Pancreas (tissue), 10 donors: ENCODE data around the gene C1orf115. TPM values are rescaled to one million over a fixed set of nuclear protein-coding genes. Genes with fewer than 3 reads are reported as not detected.
A peak's percentile ranks its signal among the peaks of the same experiment; 100 is the strongest.

Experiments
- ATAC-seq, 4 donors: fragments of 200-7000 bp; cut with Tn5 transposase; one replicate each; pipeline versions ENCODE4 v1.8.0 to v1.9.1; 2020; ENCODE audit warnings: mild to moderate bottlenecking in 4 of 4, moderate library complexity in 4 of 4
- DNase-seq, 6 donors: peaks; one replicate each; pipeline ENCODE4 v3.0.0-alpha.2; 2020
- FAIRE-seq: peaks from 2 replicates; lab custom pipeline; 2012; peaks lifted over from hg19 to GRCh38; lab: Jason Lieb, UNC
- H3K27ac ChIP-seq, 4 donors: fragments of 200-600 bp; sonication (generic); 1 replicate in 3 of 4; 2 replicates in 1 of 4; pipeline versions ENCODE4 v1.5.0 to v1.8.0; 2020
- H3K27me3 ChIP-seq, 4 donors: fragments of 200-600 bp; one replicate each; pipeline ENCODE4 v1.8.0; 2021
- H3K36me3 ChIP-seq, 3 donors: fragments of 200-600 bp; sonication (generic) in 1 of 3; one replicate each; pipeline versions ENCODE4 v1.5.0 to v1.8.0; 2020 to 2021
- H3K4me1 ChIP-seq, 3 donors: fragments of 200-600 bp; one replicate each; pipeline ENCODE4 v1.8.0; 2021
- H3K4me3 ChIP-seq, 4 donors: fragments of 200-600 bp; sonication (generic) in 2 of 4; one replicate each; pipeline versions ENCODE4 v1.5.0 to v1.8.0; 2020 to 2021
- H3K9me3 ChIP-seq, 4 donors: fragments of 200-600 bp; one replicate each; pipeline ENCODE4 v1.8.0; 2021
- CTCF ChIP-seq, 4 donors: fragments of 200-600 bp; sonication (generic) in 3 of 4; IDR thresholded peaks; one replicate each; pipeline versions ENCODE4 v1.5.0 to v1.8.0; 2021; ENCODE audit warnings: antibody characterized with exemption in 4 of 4
- WGBS, 2 donors: extraction: QIAGEN DNeasy Blood & Tissue Kit; methylation state at CpG; one replicate each; pipeline ENCODE4 v1.1.7; 2013; 5-methylcytosine and 5-hydroxymethylcytosine counted together
- intact Hi-C, 3 donors: fragments of 100-400 bp; cut with DNase I; formaldehyde crosslinking; loops; one replicate each; pipeline versions ENCODE4 v1.11.1 to v1.14.2; 2022
- polyA plus RNA-seq, 2 donors: library from polyadenylated mRNA; stranded (reverse); fragments of 200-250 nt; gene quantifications; one replicate each; pipeline ENCODE4 v1.2.3, GENCODE V29; 2013
- total RNA-seq, 6 donors: library from RNA; stranded (reverse); fragmentation: NEBNext Ultra II Directional in 4 of 6; extraction: Animal tissue kit (Norgen Biotek cat#: 25700) in 4 of 6; gene quantifications; one replicate each; pipeline versions ENCODE4 v1.2.1 to v1.2.4, GENCODE V29; 2021 to 2023
- donor health status: healthy with polysubstance abuse.
- donor health status: DM: no; HTN: no; CAD: no; lungs with moderate emphysema.
- donor health status: DM: no; HTN: no; CAD: no.
- donor health status: control.
- donor health status: control.
- donor health status: Bipolar disorder and iron deficiency.
- donor health status: DM: yes; HTN: yes; CAD: no.
- donor health status: DM: no; HTN: no; CAD: no.
- donor health status: DM: no; HTN: no; CAD: no.
- donor health status: DM: yes; HTN: yes; CAD: no.

Gene C1orf115
- total and polyA plus RNA-seq, 8 donors, result 5.0 to 17.0 (median 7.4) TPM

- WGBS, 2 donors, result 79 to 82% methylated on average over 9 of the region's 9 CpGs
- no peak for FAIRE-seq
Measured at GRCh38 chr1:220696863-220697231, 6.7 kb downstream of the C1orf115 start.

GRCh38 chr1:220697326-220697725 lies 7.2 kb downstream of the C1orf115 start:
- Histone ChIP-seq H3K4me3 (no peak overlapping the region), H3K36me3 (peaks cover 0 to 4% (median 0%) of the 10 kb centered on the region in 3 donors), H3K4me1 (peaks cover 0 to 3% (median 0%) of the 10 kb centered on the region in 3 donors), H3K27ac (no peak overlapping the region), H3K9me3 (no peaks in the 10 kb centered on the region), H3K27me3 (no peaks in the 10 kb centered on the region)
- DNase-seq, result no peak
- 94 to 97% methylated on average over 6 of the region's 6 CpGs for WGBS, 2 donors
- no peak for ATAC-seq
- no peak for FAIRE-seq
- TF ChIP-seq CTCF (IDR thresholded peaks at IDR 0.05), result no peak
- intact Hi-C loops, result no loop called here

More at GRCh38 chr1:220696863-220697231, 6.7 kb downstream of the C1orf115 start:
- H3K4me3 ChIP-seq, result no peak overlapping the region
- H3K36me3 ChIP-seq, result peaks cover 0 to 4% (median 0%) of the 10 kb centered on the region in 3 donors
- TF ChIP-seq CTCF (IDR thresholded peaks at IDR 0.05), result no peak
- no peaks in the 10 kb centered on the region for H3K9me3 ChIP-seq
- no peaks in the 10 kb centered on the region for H3K27me3 ChIP-seq
- ATAC-seq (no peak), DNase-seq (no peak)
- intact Hi-C loops, result no loop called here
- H3K4me1 ChIP-seq, result peaks cover 0 to 7% (median 0%) of the 10 kb centered on the region in 3 donors
- H3K27ac ChIP-seq, result no peak overlapping the region

GRCh38 chr1:220698607-220699016 lies 8.4 kb downstream of the C1orf115 start:
- TF ChIP-seq CTCF (IDR thresholded peaks at IDR 0.05), result no peak
- no peaks in the 10 kb centered on the region for H3K9me3 ChIP-seq
- intact Hi-C loops, result no loop called here
- DNase-seq (no peak), FAIRE-seq (no peak), ATAC-seq (peak in 2 of 4 donors; percentile 17 to 25)
- no peak overlapping the region for H3K27ac ChIP-seq
- WGBS, 2 donors, result 50 to 64% methylated on average over 5 of the region's 5 CpGs
- H3K36me3 ChIP-seq, result peaks cover 0 to 4% (median 0%) of the 10 kb centered on the region in 3 donors
- no peak overlapping the region for H3K4me3 ChIP-seq
- H3K27me3 ChIP-seq, result no peaks in the 10 kb centered on the region
- H3K4me1 ChIP-seq, result peaks cover 0 to 3% (median 0%) of the 10 kb centered on the region in 3 donors

- FAIRE-seq, result no peak
- no peak overlapping the region for H3K27ac ChIP-seq
- WGBS, 2 donors, result 60 to 64% methylated on average over 3 of the region's 3 CpGs
- H3K36me3 ChIP-seq, result peaks cover 0 to 4% (median 0%) of the 10 kb centered on the region in 3 donors
- peaks cover 0 to 3% (median 0%) of the 10 kb centered on the region in 3 donors for H3K4me1 ChIP-seq
- no peaks in the 10 kb centered on the region for H3K27me3 ChIP-seq
- intact Hi-C loops, result no loop called here
- TF ChIP-seq CTCF (IDR thresholded peaks at IDR 0.05), result no peak
- H3K9me3 ChIP-seq, result no peaks in the 10 kb centered on the region
- DNase-seq, result no peak
- peak in 2 of 4 donors; percentile 14 to 73 for ATAC-seq
- H3K4me3 ChIP-seq, result no peak overlapping the region
Measured at GRCh38 chr1:220699044-220699443, 8.9 kb downstream of the C1orf115 start.

GRCh38 chr1:220700556-220701179 lies 10.5 kb downstream of the C1orf115 start:
- Histone ChIP-seq H3K27me3 (no peaks in the 10 kb centered on the region), H3K27ac (no peak overlapping the region), H3K9me3 (no peaks in the 10 kb centered on the region), H3K4me3 (no peak overlapping the region), H3K36me3 (peaks cover 0 to 4% (median 0%) of the 10 kb centered on the region in 3 donors), H3K4me1 (peaks cover 0 to 3% (median under 1%) of the 10 kb centered on the region in 3 donors)
- intact Hi-C loops, result no loop called here
- 47 to 68% methylated on average over 2 of the region's 2 CpGs for WGBS, 2 donors
- DNase-seq, result no peak
- no peak for TF ChIP-seq CTCF (IDR thresholded peaks at IDR 0.05)
- ATAC-seq, result peak in 3 of 4 donors; percentile 29 to 68 (median 55)
- FAIRE-seq, result no peak
